Measurements from ENCODE around the gene AK2.

AK2 gene

DNA sequence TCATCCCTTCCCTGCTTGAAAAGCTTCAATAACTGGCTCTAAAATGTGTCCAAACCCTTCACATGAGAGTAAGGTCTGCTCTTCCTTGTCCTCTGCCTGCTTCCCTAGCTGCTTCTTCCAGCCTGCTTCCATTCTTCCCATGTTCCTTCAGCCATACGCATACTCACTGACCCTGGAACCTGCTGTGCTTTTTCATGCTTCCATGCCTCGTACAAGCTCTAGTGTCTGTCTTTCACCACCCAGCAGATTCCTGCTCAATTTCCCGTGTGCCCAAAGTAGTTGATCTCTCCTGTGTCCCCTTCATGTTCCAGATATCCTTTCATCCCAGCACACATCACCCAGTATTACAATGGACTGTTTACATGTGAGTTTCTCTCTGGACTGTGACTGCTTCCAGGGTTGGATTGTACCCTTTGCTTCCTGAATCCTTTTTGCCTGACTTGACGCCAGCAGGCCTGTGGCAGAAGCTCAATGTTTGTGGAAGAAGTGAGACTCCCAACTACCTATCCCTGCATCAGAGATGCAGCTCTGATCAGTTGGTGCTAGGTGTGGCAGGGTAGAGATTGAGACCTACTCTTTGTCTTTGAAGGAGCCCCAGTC is 36.2 kb downstream of the AK2 start:
- H3K27ac ChIP-seq (ENCODE audit: low read length): no peak overlapping the region
- no peak for DNase-seq
- no peak for TF ChIP-seq EZH2 (IDR thresholded peaks at IDR 0.05; ENCODE audit: borderline replicate concordance, low read depth, low read length, severe bottlenecking)
- TF ChIP-seq, protein P1, sequence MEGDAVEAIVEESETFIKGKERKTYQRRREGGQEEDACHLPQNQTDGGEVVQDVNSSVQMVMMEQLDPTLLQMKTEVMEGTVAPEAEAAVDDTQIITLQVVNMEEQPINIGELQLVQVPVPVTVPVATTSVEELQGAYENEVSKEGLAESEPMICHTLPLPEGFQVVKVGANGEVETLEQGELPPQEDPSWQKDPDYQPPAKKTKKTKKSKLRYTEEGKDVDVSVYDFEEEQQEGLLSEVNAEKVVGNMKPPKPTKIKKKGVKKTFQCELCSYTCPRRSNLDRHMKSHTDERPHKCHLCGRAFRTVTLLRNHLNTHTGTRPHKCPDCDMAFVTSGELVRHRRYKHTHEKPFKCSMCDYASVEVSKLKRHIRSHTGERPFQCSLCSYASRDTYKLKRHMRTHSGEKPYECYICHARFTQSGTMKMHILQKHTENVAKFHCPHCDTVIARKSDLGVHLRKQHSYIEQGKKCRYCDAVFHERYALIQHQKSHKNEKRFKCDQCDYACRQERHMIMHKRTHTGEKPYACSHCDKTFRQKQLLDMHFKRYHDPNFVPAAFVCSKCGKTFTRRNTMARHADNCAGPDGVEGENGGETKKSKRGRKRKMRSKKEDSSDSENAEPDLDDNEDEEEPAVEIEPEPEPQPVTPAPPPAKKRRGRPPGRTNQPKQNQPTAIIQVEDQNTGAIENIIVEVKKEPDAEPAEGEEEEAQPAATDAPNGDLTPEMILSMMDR (IDR thresholded peaks at IDR 0.05; ENCODE audit: borderline replicate concordance, extremely low read depth, low read length, poor library complexity, severe bottlenecking): no peak
- H3K79me2 ChIP-seq (ENCODE audit: insufficient read depth, low read length): no peaks in the 10 kb centered on the region
- no peaks in the 10 kb centered on the region for H3K27me3 ChIP-seq (ENCODE audit: insufficient read depth, low read length, poor library complexity)
- H3K4me2 ChIP-seq (ENCODE audit: insufficient read depth, low read length): no peak overlapping the region
- H3K4me1 ChIP-seq (ENCODE audit: insufficient read depth, low read length): no peaks in the 10 kb centered on the region
- no peak overlapping the region for H3K4me3 ChIP-seq (ENCODE audit: low read depth in 1 of 2, low read length in 2 of 2)
- ATAC-seq (ENCODE audit: insufficient read depth, low read depth): no peak
- no peak overlapping the region for H3K9ac ChIP-seq (ENCODE audit: low read depth, low read length)
- H3K9me3 ChIP-seq (ENCODE audit: insufficient read depth, low read length, severe bottlenecking): no peaks in the 10 kb centered on the region
- no peak overlapping the region for H2AFZ ChIP-seq (ENCODE audit: low read depth, low read length)
- H4K20me1 ChIP-seq (ENCODE audit: insufficient read depth, low read length): no peaks in the 10 kb centered on the region
- peaks cover 3% of the 10 kb centered on the region; the same call in 1 of the 2 replicates for H3K36me3 ChIP-seq (ENCODE audit: insufficient read depth, low read length)

DNA sequence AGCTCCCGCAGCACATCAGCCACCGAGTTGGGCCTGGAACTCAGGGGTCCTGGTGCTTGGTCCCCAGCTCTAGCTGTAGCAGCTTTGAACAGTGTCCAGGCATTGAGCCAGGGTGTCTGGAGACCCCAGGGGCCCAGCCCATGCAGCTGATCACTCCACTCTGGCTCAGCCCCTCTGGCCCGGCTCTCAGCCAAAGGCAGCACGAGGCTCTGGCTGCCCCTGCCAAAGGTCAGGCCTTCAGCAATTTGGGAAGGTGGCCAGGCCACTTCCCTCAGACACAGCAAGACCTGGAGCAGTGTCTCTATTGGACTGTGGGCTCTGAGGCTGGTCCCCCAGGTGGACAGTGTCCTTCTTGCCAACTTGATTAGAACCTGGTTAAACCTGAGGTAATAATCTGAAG is 37.7 kb downstream of the AK2 start:
- H3K9ac ChIP-seq (ENCODE audit: low read depth, low read length): no peak overlapping the region
- H3K79me2 ChIP-seq (ENCODE audit: insufficient read depth, low read length): no peaks in the 10 kb centered on the region
- H2AFZ ChIP-seq (ENCODE audit: low read depth, low read length): no peak overlapping the region
- no peak overlapping the region for H3K27ac ChIP-seq (ENCODE audit: low read length)
- TF ChIP-seq, protein P1 (IDR thresholded peaks at IDR 0.05; ENCODE audit: borderline replicate concordance, extremely low read depth, low read length, poor library complexity, severe bottlenecking): no peak
- TF ChIP-seq EZH2 (IDR thresholded peaks at IDR 0.05; ENCODE audit: borderline replicate concordance, low read depth, low read length, severe bottlenecking): no peak
- no peak overlapping the region for H3K4me3 ChIP-seq (ENCODE audit: low read depth in 1 of 2, low read length in 2 of 2)
- ATAC-seq (ENCODE audit: insufficient read depth, low read depth) (no peak), DNase-seq (no peak)
- H4K20me1 ChIP-seq (ENCODE audit: insufficient read depth, low read length): no peaks in the 10 kb centered on the region
- H3K9me3 ChIP-seq (ENCODE audit: insufficient read depth, low read length, severe bottlenecking): no peaks in the 10 kb centered on the region
- H3K27me3 ChIP-seq (ENCODE audit: insufficient read depth, low read length, poor library complexity): no peaks in the 10 kb centered on the region
- H3K4me2 ChIP-seq (ENCODE audit: insufficient read depth, low read length): no peak overlapping the region
- H3K36me3 ChIP-seq (ENCODE audit: insufficient read depth, low read length): no peaks in the 10 kb centered on the region
- H3K4me1 ChIP-seq (ENCODE audit: insufficient read depth, low read length): no peaks in the 10 kb centered on the region

DNA sequence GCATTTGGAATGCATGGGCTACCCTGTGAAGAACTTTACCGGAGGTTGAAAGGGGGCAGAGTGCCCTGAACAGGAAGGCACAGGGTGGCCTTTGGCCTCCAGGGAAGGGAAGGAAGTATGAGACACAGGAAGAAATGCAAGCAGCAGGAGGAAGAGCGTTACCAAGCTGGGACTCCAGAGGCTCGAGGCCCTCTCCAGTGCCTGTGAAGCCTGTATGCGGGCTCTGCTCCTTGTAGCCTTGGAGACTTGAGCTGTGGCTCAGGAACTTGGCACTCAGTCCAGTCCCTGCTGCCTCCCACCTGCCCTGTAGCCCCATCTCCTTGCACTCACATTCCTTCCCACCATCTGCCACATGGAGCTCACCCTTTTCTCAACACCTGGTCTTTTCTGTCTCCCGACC is 38.6 kb downstream of the AK2 start:
- Histone ChIP-seq H3K4me1 (ENCODE audit: insufficient read depth, low read length) (no peaks in the 10 kb centered on the region), H3K4me2 (ENCODE audit: insufficient read depth, low read length) (no peak overlapping the region), H3K9me3 (ENCODE audit: insufficient read depth, low read length, severe bottlenecking) (no peaks in the 10 kb centered on the region), H3K9ac (ENCODE audit: low read depth, low read length) (no peak overlapping the region), H3K79me2 (ENCODE audit: insufficient read depth, low read length) (no peaks in the 10 kb centered on the region), H3K27ac (ENCODE audit: low read length) (no peak overlapping the region), H3K27me3 (ENCODE audit: insufficient read depth, low read length, poor library complexity) (no peaks in the 10 kb centered on the region), H4K20me1 (ENCODE audit: insufficient read depth, low read length) (no peaks in the 10 kb centered on the region), H3K36me3 (ENCODE audit: insufficient read depth, low read length) (no peaks in the 10 kb centered on the region), H3K4me3 (ENCODE audit: low read depth in 1 of 2, low read length in 2 of 2) (no peak overlapping the region), H2AFZ (ENCODE audit: low read depth, low read length) (no peak overlapping the region)
- TF ChIP-seq EZH2 (IDR thresholded peaks at IDR 0.05; ENCODE audit: borderline replicate concordance, low read depth, low read length, severe bottlenecking): no peak
- TF ChIP-seq, protein P1 (IDR thresholded peaks at IDR 0.05; ENCODE audit: borderline replicate concordance, extremely low read depth, low read length, poor library complexity, severe bottlenecking): no peak
- no peak for DNase-seq
- no peak for ATAC-seq (ENCODE audit: insufficient read depth, low read depth)
